ENCODE data around the gene MFAP3. TPM values are rescaled to one million over a fixed set of nuclear protein-coding genes. Genes with fewer than 3 reads are reported as not detected.

Gene MFAP3
- polyA plus RNA-seq, 2 of the 4 experiments (the other 2 are of a cell fraction) = 25.1 to 38.9 TPM

DNA sequence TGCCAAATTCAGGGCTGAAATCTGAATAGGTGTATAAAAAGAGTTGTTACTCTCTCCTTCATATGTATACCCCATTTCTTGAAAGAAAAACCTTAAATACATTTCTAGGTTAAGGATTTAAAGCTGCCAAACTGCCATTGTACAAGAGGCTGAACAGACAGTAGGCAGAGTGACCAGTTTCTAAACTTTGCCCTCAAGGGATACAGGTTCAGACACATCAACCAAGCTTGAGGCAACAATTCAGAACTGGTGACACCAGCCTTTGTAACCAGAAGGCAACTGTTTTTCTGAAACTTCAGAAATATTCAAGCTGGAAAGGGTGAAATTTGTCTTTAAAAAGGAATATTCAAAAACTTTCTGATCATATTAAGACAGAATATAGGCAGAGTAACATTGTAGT is 47.6 kb upstream of the MFAP3 start:
- no peak for ATAC-seq
- ChIA-PET POLR2A (no interaction called here), CTCF (interaction anchor here (0.8 to 1.8 kb wide), 2 partner anchors 16 to 26 kb away, joined by 4 to 5 read pairs; no protein-coding TSS in a partner anchor)

DNA sequence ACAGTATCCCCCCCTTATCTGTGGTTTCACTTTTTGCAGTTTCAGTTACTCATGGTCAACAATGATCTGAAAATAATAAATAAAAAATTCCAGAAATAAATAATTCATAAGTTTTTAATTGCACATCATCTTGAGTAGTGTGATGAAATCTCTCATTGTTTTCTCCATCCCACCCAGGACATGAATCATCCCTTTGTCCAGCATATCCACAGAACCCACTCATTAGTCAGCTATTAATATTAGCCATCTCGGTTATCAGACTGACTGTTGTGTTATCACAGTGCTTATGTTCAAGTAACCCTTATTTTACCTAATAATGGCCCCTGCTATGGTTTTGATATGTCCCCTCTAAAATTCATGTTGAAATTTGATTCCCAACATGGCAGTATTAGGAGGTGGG is 40.8 kb upstream of the MFAP3 start:
- 81% methylated on average over 1 of the region's 1 CpG for WGBS (ENCODE audit: missing lambda C conversion rate)
- ATAC-seq = no peak
- FAIRE-seq = no peak

More for the DNA sequence above, 47.6 kb upstream of the MFAP3 start:
- no peaks in the 10 kb centered on the region for H3K4me1 ChIP-seq
- H3K4me2 ChIP-seq = no peak overlapping the region
- H3K27ac ChIP-seq = no peak overlapping the region
- FAIRE-seq (no peak), DNase-seq (ENCODE audit: low read depth in 1 of 2, low spot score in 1 of 2) (no peak)
- TF ChIP-seq TFCP2L1 (CRISPR knock-in tag; IDR thresholded peaks at IDR 0.05) = no peak
- TF ChIP-seq ATOH8 (CRISPR knock-in tag; IDR thresholded peaks at IDR 0.05; ENCODE audit: low read depth) = no peak
- no peak for TF ChIP-seq MYC (IDR thresholded peaks at IDR 0.05; ENCODE audit: borderline replicate concordance, low read length)
- no peak for TF ChIP-seq HEYL (CRISPR knock-in tag; IDR thresholded peaks at IDR 0.05)
- TF ChIP-seq, protein P1, sequence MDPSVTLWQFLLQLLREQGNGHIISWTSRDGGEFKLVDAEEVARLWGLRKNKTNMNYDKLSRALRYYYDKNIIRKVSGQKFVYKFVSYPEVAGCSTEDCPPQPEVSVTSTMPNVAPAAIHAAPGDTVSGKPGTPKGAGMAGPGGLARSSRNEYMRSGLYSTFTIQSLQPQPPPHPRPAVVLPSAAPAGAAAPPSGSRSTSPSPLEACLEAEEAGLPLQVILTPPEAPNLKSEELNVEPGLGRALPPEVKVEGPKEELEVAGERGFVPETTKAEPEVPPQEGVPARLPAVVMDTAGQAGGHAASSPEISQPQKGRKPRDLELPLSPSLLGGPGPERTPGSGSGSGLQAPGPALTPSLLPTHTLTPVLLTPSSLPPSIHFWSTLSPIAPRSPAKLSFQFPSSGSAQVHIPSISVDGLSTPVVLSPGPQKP (IDR thresholded peaks at IDR 0.05; ENCODE audit: low read depth, low read length) = no peak
- TF ChIP-seq JUN (IDR thresholded peaks at IDR 0.05) = no peak
- TF ChIP-seq FOXS1 (CRISPR knock-in tag; IDR thresholded peaks at IDR 0.05) = no peak
- TF ChIP-seq CTCF (IDR thresholded peaks at IDR 0.05) = no peak
- TF ChIP-seq SMC3 (IDR thresholded peaks at IDR 0.05) = no peak
- TF ChIP-seq, protein P2, sequence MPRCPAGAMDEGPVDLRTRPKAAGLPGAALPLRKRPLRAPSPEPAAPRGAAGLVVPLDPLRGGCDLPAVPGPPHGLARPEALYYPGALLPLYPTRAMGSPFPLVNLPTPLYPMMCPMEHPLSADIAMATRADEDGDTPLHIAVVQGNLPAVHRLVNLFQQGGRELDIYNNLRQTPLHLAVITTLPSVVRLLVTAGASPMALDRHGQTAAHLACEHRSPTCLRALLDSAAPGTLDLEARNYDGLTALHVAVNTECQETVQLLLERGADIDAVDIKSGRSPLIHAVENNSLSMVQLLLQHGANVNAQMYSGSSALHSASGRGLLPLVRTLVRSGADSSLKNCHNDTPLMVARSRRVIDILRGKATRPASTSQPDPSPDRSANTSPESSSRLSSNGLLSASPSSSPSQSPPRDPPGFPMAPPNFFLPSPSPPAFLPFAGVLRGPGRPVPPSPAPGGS (IDR thresholded peaks at IDR 0.05) = no peak
- no peak for TF ChIP-seq FOSB (CRISPR knock-in tag; IDR thresholded peaks at IDR 0.05)
- no peak for TF ChIP-seq CBX2 (IDR thresholded peaks at IDR 0.05; ENCODE audit: borderline replicate concordance, low read depth)
- TF ChIP-seq USF2 (IDR thresholded peaks at IDR 0.05) = no peak
- TF ChIP-seq SREBF2 (IDR thresholded peaks at IDR 0.05) = no peak
- no peaks in the 10 kb centered on the region for H3K9me3 ChIP-seq
- no peak overlapping the region for H3K4me3 ChIP-seq

More for the DNA sequence above, 40.8 kb upstream of the MFAP3 start:
- H3K4me1 ChIP-seq = no peaks in the 10 kb centered on the region
- DNase-seq (ENCODE audit: low read depth in 1 of 2, low spot score in 1 of 2) = no peak
- no peak overlapping the region for H3K27ac ChIP-seq
- POLR2A ChIA-PET = no interaction called here
- TF ChIP-seq, protein P3, sequence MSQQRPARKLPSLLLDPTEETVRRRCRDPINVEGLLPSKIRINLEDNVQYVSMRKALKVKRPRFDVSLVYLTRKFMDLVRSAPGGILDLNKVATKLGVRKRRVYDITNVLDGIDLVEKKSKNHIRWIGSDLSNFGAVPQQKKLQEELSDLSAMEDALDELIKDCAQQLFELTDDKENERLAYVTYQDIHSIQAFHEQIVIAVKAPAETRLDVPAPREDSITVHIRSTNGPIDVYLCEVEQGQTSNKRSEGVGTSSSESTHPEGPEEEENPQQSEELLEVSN (IDR thresholded peaks at IDR 0.05; ENCODE audit: borderline replicate concordance, low read depth) = no peak
- TF ChIP-seq JUN (IDR thresholded peaks at IDR 0.05) = no peak
- TF ChIP-seq ZSCAN20 (CRISPR knock-in tag; IDR thresholded peaks at IDR 0.05) = no peak
- TF ChIP-seq SMC3 (IDR thresholded peaks at IDR 0.05) = no peak
- no peak for TF ChIP-seq SREBF2 (IDR thresholded peaks at IDR 0.05)
- TF ChIP-seq, protein P2 (IDR thresholded peaks at IDR 0.05) = no peak
- no peaks in the 10 kb centered on the region for H3K9me3 ChIP-seq
- no peak overlapping the region for H3K4me2 ChIP-seq
- no peak overlapping the region for H3K4me3 ChIP-seq
- CTCF ChIA-PET = interaction anchor here (1.6 kb wide), 1 partner anchor 24 kb away, joined by 5 read pairs; no protein-coding TSS in a partner anchor
